A549 (cell line): ENCODE results near the gene GAMT. TPM values are rescaled to one million over a fixed set of nuclear protein-coding genes. Genes with fewer than 3 reads are reported as not detected.
"Not testable (repeated sequence)": the region's sequence is repeated elsewhere in the genome, so short reads cannot be mapped to it uniquely, and the experiment has no call there.

Experiments
- ATAC-seq, 2 experiments: fragments of 200-7000 bp in 1 of 2; fragments of >200 bp in 1 of 2; cut with Nextera tagmentation in 1 of 2; cut with Tn5 transposase in 1 of 2; 3 replicates each; pipeline versions ENCODE4 v1.8.0 to v1.9.1; 2018 to 2020; ENCODE audit warnings: mild to moderate bottlenecking in 1 of 2, moderate library complexity in 1 of 2
- CTCF ChIA-PET: fragments of 300-600 bp; sonication (Branson Sonifier 250); formaldehyde crosslinking; extraction: SDS; loops from one replicate; lab custom pipeline; 2021; ENCODE audit warnings: antibody characterized with exemption, inconsistent platforms; lab: Yijun Ruan, JAX
- POLR2A ChIA-PET: fragments of 350-600 bp; formaldehyde crosslinking; extraction: SDS; loops from one replicate; lab custom pipeline; 2021; ENCODE audit warnings: antibody characterized with exemption, inconsistent platforms; lab: Yijun Ruan, JAX
- DNase-seq, 2 experiments: peaks; one replicate each; pipeline versions ENCODE4 v3.0.0 to v3.0.0-alpha.2; 2011 to 2016; ENCODE audit warnings: low read depth in 1 of 2, low spot score in 1 of 2
- FAIRE-seq: peaks from 2 replicates; lab custom pipeline; 2011; peaks lifted over from hg19 to GRCh38; lab: Jason Lieb, UNC
- H3K27ac ChIP-seq, 2 experiments: fragments of >200 bp; sonication (Bioruptor Twin); formaldehyde crosslinking; 3 replicates each; pipeline ENCODE4 v1.5.1; 2016 to 2017
- H3K4me1 ChIP-seq: fragments of >200 bp; sonication (Bioruptor Twin); formaldehyde crosslinking; 3 replicates; pipeline ENCODE4 v1.6.1; 2016
- H3K4me2 ChIP-seq: fragments of >200 bp; sonication (Bioruptor Twin); formaldehyde crosslinking; 3 replicates; pipeline ENCODE4 v1.6.1; 2016
- H3K4me3 ChIP-seq: fragments of >200 bp; sonication (Bioruptor Twin); formaldehyde crosslinking; 3 replicates; pipeline ENCODE4 v1.5.1; 2016
- H3K9me3 ChIP-seq: fragments of >200 bp; sonication (Bioruptor Twin); formaldehyde crosslinking; 3 replicates; pipeline ENCODE4 v1.6.1; 2016
- BHLHE40 ChIP-seq: IDR thresholded peaks from 2 replicates; pipeline ENCODE4 v1.6.1; 2012; ENCODE audit warnings: low read depth, low read length, inconsistent platforms
- CBX2 ChIP-seq: fragments of 200-600 bp; sonication (generic); IDR thresholded peaks from 2 replicates; pipeline ENCODE4 v1.6.1; 2016; ENCODE audit warnings: low read depth, mild to moderate bottlenecking, borderline replicate concordance
- CBX8 ChIP-seq: fragments of 200-600 bp; sonication (generic); IDR thresholded peaks from 2 replicates; pipeline ENCODE4 v1.6.1; 2016
- CEBPB ChIP-seq, 2 experiments: fragments of >200 bp in 1 of 2; sonication (Bioruptor Twin) in 1 of 2; formaldehyde crosslinking in 1 of 2; IDR thresholded peaks; 2 replicates each; pipeline ENCODE4 v1.6.1; 2012 to 2016
- CHD4 ChIP-seq: fragments of 200-600 bp; sonication (generic); IDR thresholded peaks from 2 replicates; pipeline ENCODE4 v1.6.1; 2016; ENCODE audit warnings: antibody characterized with exemption, mild to moderate bottlenecking, borderline replicate concordance
- FOSB ChIP-seq: fragments of 250-450 bp; sonication (Bioruptor Pico); IDR thresholded peaks from 2 replicates; pipeline ENCODE4 v1.5.0; 2020; ENCODE audit warnings: mild to moderate bottlenecking, moderate library complexity
- FOSL2 ChIP-seq, 2 experiments: fragments of 450-650 bp in 1 of 2; fragments of >200 bp in 1 of 2; sonication (Bioruptor Twin) in 1 of 2; formaldehyde crosslinking; IDR thresholded peaks; 2 replicates each; pipeline versions ENCODE4 v1.5.0 to v1.6.1; 2016 to 2020; ENCODE audit warnings: mild to moderate bottlenecking in 1 of 2, moderate library complexity in 1 of 2
- FOXS1 ChIP-seq: fragments of 250-450 bp; sonication (Bioruptor Pico); IDR thresholded peaks from 2 replicates; pipeline ENCODE4 v1.5.0; 2020; ENCODE audit warnings: mild to moderate bottlenecking, moderate library complexity
- HDAC2 ChIP-seq: fragments of 200-600 bp; sonication (generic); IDR thresholded peaks from 2 replicates; pipeline ENCODE4 v1.6.1; 2016
- HOXA7 ChIP-seq: fragments of 250-450 bp; sonication (Bioruptor Pico); IDR thresholded peaks from 2 replicates; pipeline ENCODE4 v1.5.0; 2020; ENCODE audit warnings: mild to moderate bottlenecking, moderate library complexity
- HOXB13 ChIP-seq: fragments of 250-450 bp; sonication (Bioruptor Pico); IDR thresholded peaks from 2 replicates; pipeline ENCODE4 v1.5.0; 2020; ENCODE audit warnings: low read depth, mild to moderate bottlenecking, moderate library complexity
- HOXB5 ChIP-seq: fragments of 250-450 bp; sonication (Bioruptor Pico); IDR thresholded peaks from 2 replicates; pipeline ENCODE4 v1.5.0; 2020; ENCODE audit warnings: mild to moderate bottlenecking, moderate library complexity
- MAFK ChIP-seq: fragments of 450-650 bp; IDR thresholded peaks from 2 replicates; pipeline ENCODE4 v1.6.1; 2014; ENCODE audit not compliant: partially characterized antibody
- MAZ ChIP-seq: fragments of 150-350 bp; IDR thresholded peaks from 2 replicates; pipeline ENCODE4 v1.6.1; 2014; ENCODE audit warnings: antibody characterized with exemption, low read depth, low read length, borderline replicate concordance
- MYC ChIP-seq: IDR thresholded peaks from 2 replicates; pipeline ENCODE4 v1.6.1; 2012; ENCODE audit warnings: mild to moderate bottlenecking, inconsistent platforms, low read length, improper control_type of control experiment, borderline replicate concordance
- NFE2L2 ChIP-seq: fragments of 150-350 bp; conservative IDR thresholded peaks from 2 replicates; pipeline ENCODE4 v1.6.1; 2014; ENCODE audit warnings: low read length
- NR3C1 ChIP-seq: fragments of >200 bp; sonication (Bioruptor Twin); formaldehyde crosslinking; IDR thresholded peaks from 3 replicates; pipeline ENCODE4 v1.6.1; 2017
- RNF2 ChIP-seq: fragments of 200-600 bp; sonication (generic); IDR thresholded peaks from 2 replicates; pipeline ENCODE4 v1.6.1; 2016; ENCODE audit warnings: low read depth, mild to moderate bottlenecking, antibody characterized with exemption, moderate library complexity, borderline replicate concordance
- SMC3 ChIP-seq: fragments of >200 bp; sonication (Bioruptor Twin); formaldehyde crosslinking; IDR thresholded peaks from 3 replicates; pipeline ENCODE4 v1.6.1; 2018; ENCODE audit warnings: inconsistent platforms
- ZC3H11A ChIP-seq: fragments of 450-650 bp; IDR thresholded peaks from 2 replicates; pipeline ENCODE4 v1.6.1; 2014; ENCODE audit warnings: antibody characterized with exemption, mild to moderate bottlenecking
- ZNF302 ChIP-seq: fragments of 250-450 bp; sonication (Bioruptor Pico); IDR thresholded peaks from 2 replicates; pipeline ENCODE4 v1.9.0; 2021; ENCODE audit warnings: inconsistent platforms, mild to moderate bottlenecking, moderate library complexity
- WGBS: methylation state at CpG from one replicate; pipeline ENCODE4 v1.1.6; 2017; ENCODE audit errors: missing lambda C conversion rate; 5-methylcytosine and 5-hydroxymethylcytosine counted together
- polyA plus RNA-seq, 4 experiments: library from polyadenylated mRNA; depleted of rRNA in 3 of 4; stranded (reverse); fragments of >200 nt; fragmentation: RNase III in 1 of 4; extraction: RNeasy Plus Mini Kit Qiagen cat#74134 plus additional on column Dnase treatment in 1 of 4; gene quantifications; 2 replicates in 3 of 4; 3 replicates in 1 of 4; pipeline ENCODE4 v1.2.3, GENCODE V29; 2011 to 2017
- TF ChIP-seq, protein P1 (sequence below): IDR thresholded peaks from 2 replicates; pipeline ENCODE4 v1.6.1; 2012; ENCODE audit warnings: low read depth, borderline replicate concordance
- TF ChIP-seq, protein P2 (sequence below): fragments of 200-600 bp; sonication (generic); IDR thresholded peaks from 2 replicates; pipeline ENCODE4 v1.6.1; 2016; ENCODE audit warnings: antibody characterized with exemption, mild to moderate bottlenecking, moderate library complexity
- TF ChIP-seq, protein P3 (sequence below): fragments of 150-350 bp; IDR thresholded peaks from 2 replicates; pipeline ENCODE4 v1.6.1; 2014; ENCODE audit warnings: low read depth, mild to moderate bottlenecking, low read length

Gene GAMT
- polyA plus RNA-seq, 2 of the 4 experiments (the other 2 are of a cell fraction) = 13.6 to 26.0 TPM

DNA sequence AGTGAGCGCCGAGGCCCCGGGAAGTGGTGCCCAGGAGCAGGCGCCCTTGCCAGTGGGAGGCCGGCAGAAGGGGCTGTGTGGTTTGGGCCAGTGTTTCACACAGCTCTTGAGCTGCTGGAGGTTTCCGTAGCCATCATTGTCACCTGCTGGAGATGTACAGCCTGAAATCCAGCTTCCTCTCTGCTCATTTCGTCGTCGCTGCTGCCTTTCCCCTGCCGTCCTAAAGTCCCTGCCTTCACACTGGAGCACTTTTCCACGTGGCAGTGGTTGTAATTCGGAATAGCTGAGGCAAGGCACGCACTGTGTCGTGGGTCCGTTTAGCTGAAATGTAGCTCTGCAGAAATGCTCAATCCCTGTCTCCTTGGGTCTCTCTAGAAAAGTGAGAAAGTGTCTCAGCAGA is 19.2 kb upstream of the GAMT start:
- POLR2A ChIA-PET = no interaction called here
- H3K9me3 ChIP-seq = no peaks in the 10 kb centered on the region
- FAIRE-seq (no peak), ATAC-seq (no peak), DNase-seq (no peak)
- 93% methylated on average over 14 of the region's 15 CpGs for WGBS
- H3K4me3 ChIP-seq = no peak overlapping the region
- no peak overlapping the region for H3K27ac ChIP-seq
- H3K4me2 ChIP-seq = no peak overlapping the region
- CTCF ChIA-PET = interaction anchor here (1.0 to 1.4 kb wide), 3 partner anchors 10 to 19 kb away, joined by 3 to 5 read pairs (median 4); partner anchors contain the start of gene RPS15
- TF ChIP-seq NFE2L2 (no peak), MYC (no peak), MAZ (no peak), SMC3 (no peak), CBX8 (no peak)
- TF ChIP-seq, protein P1, sequence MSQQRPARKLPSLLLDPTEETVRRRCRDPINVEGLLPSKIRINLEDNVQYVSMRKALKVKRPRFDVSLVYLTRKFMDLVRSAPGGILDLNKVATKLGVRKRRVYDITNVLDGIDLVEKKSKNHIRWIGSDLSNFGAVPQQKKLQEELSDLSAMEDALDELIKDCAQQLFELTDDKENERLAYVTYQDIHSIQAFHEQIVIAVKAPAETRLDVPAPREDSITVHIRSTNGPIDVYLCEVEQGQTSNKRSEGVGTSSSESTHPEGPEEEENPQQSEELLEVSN = no peak
- TF ChIP-seq, all 56 proteins: peak for 0
- peaks cover under 1% of the 10 kb centered on the region; the same call in 1 of the 3 replicates for H3K4me1 ChIP-seq

DNA sequence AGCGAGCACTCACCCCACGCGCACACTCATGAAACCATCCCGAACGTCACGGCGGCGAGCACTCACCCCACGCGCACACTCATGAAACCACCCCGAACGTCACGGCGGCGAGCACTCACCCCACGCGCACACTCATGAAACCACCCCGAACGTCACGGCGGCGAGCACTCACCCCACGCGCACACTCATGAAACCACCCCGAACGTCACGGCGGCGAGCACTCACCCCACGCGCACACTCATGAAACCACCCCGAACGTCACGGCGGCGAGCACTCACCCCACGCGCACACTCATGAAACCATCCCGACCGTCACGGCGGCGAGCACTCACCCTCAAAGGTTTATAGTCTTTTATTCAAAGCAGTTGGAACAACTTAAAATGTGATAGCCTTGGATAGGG is 18.7 kb upstream of the GAMT start:
- CTCF ChIA-PET = interaction anchor here (1.0 to 1.7 kb wide), 4 partner anchors 11 to 26 kb away, joined by 3 to 5 read pairs (median 4); partner anchors contain the start of gene RPS15
- H3K4me1 ChIP-seq, H3K27ac ChIP-seq, DNase-seq, H3K4me2 ChIP-seq, FAIRE-seq, POLR2A ChIA-PET, H3K9me3 ChIP-seq, H3K4me3 ChIP-seq, ATAC-seq: not testable (repeated sequence)
- WGBS = 97% methylated on average over 17 of the region's 43 CpGs

DNA sequence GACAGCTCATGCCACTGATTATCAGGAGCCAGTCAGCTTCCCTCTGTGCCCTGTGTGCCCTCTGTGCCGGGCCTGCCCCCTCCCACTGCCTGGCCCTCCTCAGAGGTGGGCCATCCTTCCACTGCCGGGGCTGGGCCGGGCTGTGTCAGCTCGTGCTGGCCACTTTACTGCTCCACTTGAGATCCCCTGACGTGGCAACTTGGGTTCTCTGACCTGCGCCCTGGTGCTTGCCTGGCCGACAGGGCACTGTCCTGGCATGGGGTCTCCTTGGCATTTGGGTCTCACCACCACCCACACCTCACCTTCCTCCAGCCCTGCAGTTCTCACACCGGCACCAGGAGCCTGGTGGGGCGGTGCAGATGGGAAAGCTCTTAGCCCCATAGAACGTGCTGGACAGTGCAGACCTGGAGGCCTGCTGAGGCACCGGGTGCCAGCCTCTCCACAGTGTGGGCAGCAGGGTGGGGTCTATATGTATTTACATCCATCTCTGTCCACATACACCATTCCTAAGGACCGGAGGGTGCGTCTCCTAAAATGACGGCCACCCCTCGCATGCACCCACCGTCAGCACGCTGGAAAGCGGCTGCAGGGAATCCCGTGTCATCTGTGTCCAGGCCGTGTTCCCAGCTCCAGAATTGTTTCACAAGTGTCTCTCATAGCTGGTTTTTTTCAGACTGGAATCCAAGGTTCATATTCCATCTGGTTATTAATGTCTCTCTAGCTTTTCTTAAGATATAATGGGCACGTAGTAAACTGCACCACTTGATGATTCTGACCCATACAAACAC is 17.8 kb upstream of the GAMT start:
- Histone ChIP-seq H3K9me3 (no peaks in the 10 kb centered on the region), H3K4me1 (peaks cover 10% of the 10 kb centered on the region), H3K4me2 (no peak overlapping the region), H3K4me3 (no peak overlapping the region), H3K27ac (no peak overlapping the region)
- 93% methylated on average over 16 of the region's 21 CpGs for WGBS
- DNase-seq (no peak), FAIRE-seq (no peak), ATAC-seq (no peak)
- ChIA-PET CTCF (interaction anchor here (1.2 to 1.7 kb wide), 2 partner anchors 13 to 27 kb away, joined by 4 read pairs; no protein-coding TSS in a partner anchor), POLR2A (no interaction called here)
- TF ChIP-seq MAFK (no peak), CEBPB (IDR thresholded peaks at IDR 0.05) (no peak), FOSB (CRISPR knock-in tag) (no peak), HOXB5 (CRISPR knock-in tag) (no peak), NR3C1 (no peak), ZC3H11A (no peak), FOSL2 (IDR thresholded peaks at IDR 0.05) (no peak), FOSL2 (CRISPR knock-in tag; IDR thresholded peaks at IDR 0.05) (no peak), FOXS1 (CRISPR knock-in tag) (no peak), MAZ (no peak), HOXA7 (CRISPR knock-in tag) (no peak), HDAC2 (no peak), CBX2 (no peak), HOXB13 (CRISPR knock-in tag) (no peak), CHD4 (no peak), RNF2 (no peak), ZNF302 (CRISPR knock-in tag) (no peak), MYC (no peak), BHLHE40 (no peak)
- TF ChIP-seq, protein P2, sequence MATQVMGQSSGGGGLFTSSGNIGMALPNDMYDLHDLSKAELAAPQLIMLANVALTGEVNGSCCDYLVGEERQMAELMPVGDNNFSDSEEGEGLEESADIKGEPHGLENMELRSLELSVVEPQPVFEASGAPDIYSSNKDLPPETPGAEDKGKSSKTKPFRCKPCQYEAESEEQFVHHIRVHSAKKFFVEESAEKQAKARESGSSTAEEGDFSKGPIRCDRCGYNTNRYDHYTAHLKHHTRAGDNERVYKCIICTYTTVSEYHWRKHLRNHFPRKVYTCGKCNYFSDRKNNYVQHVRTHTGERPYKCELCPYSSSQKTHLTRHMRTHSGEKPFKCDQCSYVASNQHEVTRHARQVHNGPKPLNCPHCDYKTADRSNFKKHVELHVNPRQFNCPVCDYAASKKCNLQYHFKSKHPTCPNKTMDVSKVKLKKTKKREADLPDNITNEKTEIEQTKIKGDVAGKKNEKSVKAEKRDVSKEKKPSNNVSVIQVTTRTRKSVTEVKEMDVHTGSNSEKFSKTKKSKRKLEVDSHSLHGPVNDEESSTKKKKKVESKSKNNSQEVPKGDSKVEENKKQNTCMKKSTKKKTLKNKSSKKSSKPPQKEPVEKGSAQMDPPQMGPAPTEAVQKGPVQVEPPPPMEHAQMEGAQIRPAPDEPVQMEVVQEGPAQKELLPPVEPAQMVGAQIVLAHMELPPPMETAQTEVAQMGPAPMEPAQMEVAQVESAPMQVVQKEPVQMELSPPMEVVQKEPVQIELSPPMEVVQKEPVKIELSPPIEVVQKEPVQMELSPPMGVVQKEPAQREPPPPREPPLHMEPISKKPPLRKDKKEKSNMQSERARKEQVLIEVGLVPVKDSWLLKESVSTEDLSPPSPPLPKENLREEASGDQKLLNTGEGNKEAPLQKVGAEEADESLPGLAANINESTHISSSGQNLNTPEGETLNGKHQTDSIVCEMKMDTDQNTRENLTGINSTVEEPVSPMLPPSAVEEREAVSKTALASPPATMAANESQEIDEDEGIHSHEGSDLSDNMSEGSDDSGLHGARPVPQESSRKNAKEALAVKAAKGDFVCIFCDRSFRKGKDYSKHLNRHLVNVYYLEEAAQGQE = no peak
- TF ChIP-seq, protein P3, sequence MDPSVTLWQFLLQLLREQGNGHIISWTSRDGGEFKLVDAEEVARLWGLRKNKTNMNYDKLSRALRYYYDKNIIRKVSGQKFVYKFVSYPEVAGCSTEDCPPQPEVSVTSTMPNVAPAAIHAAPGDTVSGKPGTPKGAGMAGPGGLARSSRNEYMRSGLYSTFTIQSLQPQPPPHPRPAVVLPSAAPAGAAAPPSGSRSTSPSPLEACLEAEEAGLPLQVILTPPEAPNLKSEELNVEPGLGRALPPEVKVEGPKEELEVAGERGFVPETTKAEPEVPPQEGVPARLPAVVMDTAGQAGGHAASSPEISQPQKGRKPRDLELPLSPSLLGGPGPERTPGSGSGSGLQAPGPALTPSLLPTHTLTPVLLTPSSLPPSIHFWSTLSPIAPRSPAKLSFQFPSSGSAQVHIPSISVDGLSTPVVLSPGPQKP = no peak
